ENCODE data around the gene RNASE11.

The RNASE11 gene

DNA sequence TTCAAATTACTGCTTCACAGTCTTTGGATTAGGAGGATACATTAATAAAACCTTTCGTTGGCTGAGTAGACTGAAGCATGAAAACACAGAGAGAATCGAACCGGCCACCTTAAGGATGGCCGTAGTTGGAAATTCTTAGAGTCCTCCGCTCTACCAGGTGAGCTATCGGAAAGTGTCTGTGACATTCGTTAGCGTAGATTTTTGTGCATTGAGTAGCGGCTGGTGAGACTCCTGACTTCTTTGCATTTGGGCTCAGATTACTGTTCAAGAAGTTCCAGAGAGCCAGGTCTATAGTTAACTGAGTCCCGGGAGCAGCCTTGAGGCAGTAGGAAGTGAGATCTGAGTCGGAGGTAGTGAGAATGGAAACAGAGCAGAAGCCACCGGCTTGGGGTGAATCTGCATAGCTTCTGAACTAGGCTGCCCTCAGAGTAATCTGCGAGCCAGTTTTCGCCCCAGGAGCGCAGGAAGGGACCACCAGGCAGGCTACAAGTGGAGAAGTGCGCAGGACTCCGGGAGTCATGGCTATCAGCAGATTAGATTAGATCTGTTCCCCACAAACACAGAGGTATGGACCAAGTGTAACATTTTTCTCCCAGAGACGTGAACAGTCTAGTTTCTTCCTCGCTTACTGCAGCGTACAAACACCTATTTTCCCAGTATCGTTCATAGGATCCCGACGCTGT, 42.7 kb upstream of the RNASE11 start:
- TF ChIP-seq CTCF (IDR thresholded peaks at IDR 0.05; ENCODE audit: low read depth, low read length, missing control alignments) = no peak
- in situ Hi-C loops (cut with HindIII; ENCODE audit: low pct_ligation_motif_present, low sequenced_read_pairs) = no loop called here
- Histone ChIP-seq H3K27ac (no peak overlapping the region), H3K36me3 (replicated peaks) (no peaks in the 10 kb centered on the region), H3K4me3 (ENCODE audit: low read depth, low read length) (peak overlapping the region; percentile 54), H3K27me3 (replicated peaks) (no peaks in the 10 kb centered on the region)
- peak; percentile 70 for DNase-seq

DNA sequence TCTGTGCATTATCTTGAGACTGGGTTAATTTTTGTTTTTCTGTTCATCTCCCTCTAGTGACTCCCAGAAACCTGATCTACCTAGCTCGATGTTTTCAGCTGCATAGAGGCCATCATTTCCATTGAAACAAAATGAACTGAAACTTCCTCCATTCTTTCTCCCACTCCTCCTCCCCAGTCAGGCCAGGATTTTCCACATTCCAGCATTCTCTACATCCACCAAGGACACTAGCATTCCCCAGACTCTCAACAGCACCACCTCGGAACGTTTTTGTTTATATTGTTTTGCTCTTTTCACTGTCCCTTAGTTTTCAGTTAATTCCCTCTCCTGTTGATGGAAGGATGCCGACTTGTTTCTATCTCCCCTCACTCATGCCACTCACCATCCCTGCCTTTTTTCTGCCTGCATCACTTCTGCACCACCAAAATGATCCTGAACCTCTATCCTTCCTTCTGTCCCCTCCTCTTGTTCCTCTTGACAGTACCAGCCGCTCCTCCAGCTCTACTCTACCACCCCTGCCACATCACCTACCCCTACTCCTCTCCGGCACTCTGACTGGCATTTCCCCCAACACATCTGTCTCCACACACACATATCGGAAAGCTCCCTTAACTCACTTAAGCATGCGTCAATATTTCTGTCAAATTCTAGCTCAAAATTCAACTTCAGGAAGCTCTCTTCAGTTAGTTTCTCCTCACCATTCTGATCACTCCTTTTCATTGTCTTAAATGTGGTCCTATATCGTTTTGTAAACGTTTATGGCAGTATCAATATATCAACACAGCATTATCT, 40.5 kb upstream of the RNASE11 start:
- Histone ChIP-seq H3K27me3 (replicated peaks) (no peaks in the 10 kb centered on the region), H3K4me3 (ENCODE audit: low read depth, low read length) (no peak overlapping the region), H3K27ac (no peak overlapping the region), H3K36me3 (replicated peaks) (no peaks in the 10 kb centered on the region)
- DNase-seq = no peak
- no peak for TF ChIP-seq CTCF (IDR thresholded peaks at IDR 0.05; ENCODE audit: low read depth, low read length, missing control alignments)
- in situ Hi-C loops (cut with HindIII; ENCODE audit: low pct_ligation_motif_present, low sequenced_read_pairs) = no loop called here

GRCh38 chr14:20627346-20628027, 39.7 kb upstream of the RNASE11 start:
- Histone ChIP-seq H3K36me3 (replicated peaks) (no peaks in the 10 kb centered on the region), H3K27me3 (replicated peaks) (no peaks in the 10 kb centered on the region), H3K27ac (no peak overlapping the region), H3K4me3 (ENCODE audit: low read depth, low read length) (no peak overlapping the region)
- DNase-seq = no peak
- in situ Hi-C loops (cut with HindIII; ENCODE audit: low pct_ligation_motif_present, low sequenced_read_pairs) = no loop called here
- no peak for TF ChIP-seq CTCF (IDR thresholded peaks at IDR 0.05; ENCODE audit: low read depth, low read length, missing control alignments)

- in situ Hi-C loops (cut with HindIII; ENCODE audit: low pct_ligation_motif_present, low sequenced_read_pairs) = no loop called here
- H3K4me3 ChIP-seq (ENCODE audit: low read depth, low read length) = peak overlapping the region; percentile 45
- TF ChIP-seq CTCF (IDR thresholded peaks at IDR 0.05; ENCODE audit: low read depth, low read length, missing control alignments) = no peak
- H3K36me3 ChIP-seq (replicated peaks) = no peaks in the 10 kb centered on the region
- no peak for DNase-seq
- no peaks in the 10 kb centered on the region for H3K27me3 ChIP-seq (replicated peaks)
- no peak overlapping the region for H3K27ac ChIP-seq
These were observed 38.5 kb upstream of the RNASE11 start for GRCh38 chr14:20626274-20626673.

GRCh38 chr14:20624495-20625070, 36.8 kb upstream of the RNASE11 start:
- Histone ChIP-seq H3K27ac (peak overlapping the region; percentile 4), H3K36me3 (replicated peaks) (no peaks in the 10 kb centered on the region), H3K27me3 (replicated peaks) (no peaks in the 10 kb centered on the region), H3K4me3 (ENCODE audit: low read depth, low read length) (peak overlapping the region; percentile 66)
- in situ Hi-C loops (cut with HindIII; ENCODE audit: low pct_ligation_motif_present, low sequenced_read_pairs) = no loop called here
- TF ChIP-seq CTCF (IDR thresholded peaks at IDR 0.05; ENCODE audit: low read depth, low read length, missing control alignments) = no peak
- peak; percentile 65 for DNase-seq

Measured in brain microvascular endothelial cell (primary cell).